ENCODE results near the gene CMBL. TPM values are rescaled to one million over a fixed set of nuclear protein-coding genes. Genes with fewer than 3 reads are reported as not detected.
A peak's percentile ranks its signal among the peaks of the same experiment; 100 is the strongest.

Gene CMBL
- total RNA-seq, 2 donors from 2014 or later, result 10.4 to 20.5 TPM

- H3K27me3 Mint-ChIP-seq (ENCODE audit: insufficient read depth), result peaks cover 52% of the 10 kb centered on the region
- 93 to 99% methylated on average over 10 to 14 of the region's 14 CpGs for WGBS, 2 experiments (ENCODE audit: insufficient coverage in 1 of 2, insufficient read length in 1 of 2)
- H3K9me3 Mint-ChIP-seq, result no peaks in the 10 kb centered on the region
These were observed 28.2 kb upstream of the CMBL start for GRCh38 chr5:10335711-10336470.

GRCh38 chr5:10334831-10335230 lies 27.1 kb upstream of the CMBL start:
- peaks cover 1% of the 10 kb centered on the region for H3K4me1 Mint-ChIP-seq
- 90 to 94% methylated on average over 4 to 5 of the region's 5 CpGs for WGBS, 2 experiments (ENCODE audit: insufficient coverage in 1 of 2, insufficient read length in 1 of 2)
- peaks cover 60% of the 10 kb centered on the region for H3K27me3 ChIP-seq (ENCODE audit: control insufficient read depth, insufficient read depth, low read length, poor library complexity, severe bottlenecking)
- no peak overlapping the region for H3K4me3 Mint-ChIP-seq
- no peaks in the 10 kb centered on the region for H3K36me3 ChIP-seq (ENCODE audit: control insufficient read depth, insufficient read depth, low read length)
- no peak overlapping the region for H3K27ac Mint-ChIP-seq
- no peaks in the 10 kb centered on the region for H3K9me3 ChIP-seq (ENCODE audit: control insufficient read depth, low read length)
- no peak for TF ChIP-seq CTCF (conservative IDR thresholded peaks at IDR 0.05)
- H3K9ac ChIP-seq (ENCODE audit: extremely low read depth, low read length, poor library complexity, severe bottlenecking), result no peak overlapping the region
- H3K4me1 ChIP-seq (ENCODE audit: control insufficient read depth, insufficient read depth, low read length), result no peaks in the 10 kb centered on the region
- H3K4me3 ChIP-seq (ENCODE audit: low read length), result no peak overlapping the region
- peak; percentile 22 for DNase-seq
- H3K9me3 Mint-ChIP-seq, result no peaks in the 10 kb centered on the region
- H3K27ac ChIP-seq (ENCODE audit: low read depth, low read length), result no peak overlapping the region
- no peaks in the 10 kb centered on the region for H3K36me3 Mint-ChIP-seq (ENCODE audit: low read depth)
- H3K27me3 Mint-ChIP-seq (ENCODE audit: insufficient read depth), result peaks cover 62% of the 10 kb centered on the region

More at GRCh38 chr5:10335711-10336470, 28.2 kb upstream of the CMBL start:
- Histone ChIP-seq H3K9me3 (ENCODE audit: control insufficient read depth, low read length) (no peaks in the 10 kb centered on the region), H3K36me3 (ENCODE audit: control insufficient read depth, insufficient read depth, low read length) (no peaks in the 10 kb centered on the region), H3K4me1 (ENCODE audit: control insufficient read depth, insufficient read depth, low read length) (no peaks in the 10 kb centered on the region), H3K27ac (ENCODE audit: low read depth, low read length) (no peak overlapping the region), H3K4me3 (ENCODE audit: low read length) (no peak overlapping the region), H3K9ac (ENCODE audit: extremely low read depth, low read length, poor library complexity, severe bottlenecking) (no peak overlapping the region), H3K27me3 (ENCODE audit: control insufficient read depth, insufficient read depth, low read length, poor library complexity, severe bottlenecking) (peaks cover 49% of the 10 kb centered on the region)
- TF ChIP-seq CTCF (conservative IDR thresholded peaks at IDR 0.05), result no peak
- DNase-seq, result peak; percentile 29
- H3K4me3 Mint-ChIP-seq, result no peak overlapping the region
- H3K36me3 Mint-ChIP-seq (ENCODE audit: low read depth), result no peaks in the 10 kb centered on the region
- H3K4me1 Mint-ChIP-seq, result peaks cover 1% of the 10 kb centered on the region
- no peak overlapping the region for H3K27ac Mint-ChIP-seq

GRCh38 chr5:10333154-10334006 lies 25.7 kb upstream of the CMBL start:
- H3K4me1 ChIP-seq (ENCODE audit: control insufficient read depth, insufficient read depth, low read length), result no peaks in the 10 kb centered on the region
- H3K27ac ChIP-seq (ENCODE audit: low read depth, low read length), result no peak overlapping the region
- peak overlapping the region; percentile 80 for H3K4me3 ChIP-seq (ENCODE audit: low read length)
- H3K27me3 ChIP-seq (ENCODE audit: control insufficient read depth, insufficient read depth, low read length, poor library complexity, severe bottlenecking), result peaks cover 65% of the 10 kb centered on the region
- Mint-ChIP-seq H3K36me3 (ENCODE audit: low read depth) (no peaks in the 10 kb centered on the region), H3K4me1 (peaks cover 1% of the 10 kb centered on the region), H3K4me3 (peak overlapping the region; percentile 72), H3K27me3 (ENCODE audit: insufficient read depth) (peaks cover 72% of the 10 kb centered on the region), H3K27ac (no peak overlapping the region), H3K9me3 (no peaks in the 10 kb centered on the region)
- WGBS, 2 experiments (ENCODE audit: insufficient coverage in 1 of 2, insufficient read length in 1 of 2), result 4% methylated on average over 28 to 81 of the region's 81 CpGs
- H3K9me3 ChIP-seq (ENCODE audit: control insufficient read depth, low read length), result no peaks in the 10 kb centered on the region
- peak; percentile 43 for TF ChIP-seq CTCF (conservative IDR thresholded peaks at IDR 0.05)
- H3K36me3 ChIP-seq (ENCODE audit: control insufficient read depth, insufficient read depth, low read length), result no peaks in the 10 kb centered on the region
- DNase-seq, result peak; percentile 82
- peak overlapping the region; percentile 49 for H3K9ac ChIP-seq (ENCODE audit: extremely low read depth, low read length, poor library complexity, severe bottlenecking)
